GM12872 (cell line): ENCODE measurements around the gene NECTIN4.

Experiments
- CTCF ChIP-seq: IDR thresholded peaks from 3 replicates; pipeline ENCODE4 v1.5.1; 2011; ENCODE audit warnings: low read depth, mild to moderate bottlenecking, low read length, moderate library complexity; ENCODE audit not compliant: insufficient read depth

NECTIN4 gene

GRCh38 chr1:161092621-161093028, 3.3 kb upstream of the NECTIN4 start:
- TF ChIP-seq CTCF = no peak

DNA sequence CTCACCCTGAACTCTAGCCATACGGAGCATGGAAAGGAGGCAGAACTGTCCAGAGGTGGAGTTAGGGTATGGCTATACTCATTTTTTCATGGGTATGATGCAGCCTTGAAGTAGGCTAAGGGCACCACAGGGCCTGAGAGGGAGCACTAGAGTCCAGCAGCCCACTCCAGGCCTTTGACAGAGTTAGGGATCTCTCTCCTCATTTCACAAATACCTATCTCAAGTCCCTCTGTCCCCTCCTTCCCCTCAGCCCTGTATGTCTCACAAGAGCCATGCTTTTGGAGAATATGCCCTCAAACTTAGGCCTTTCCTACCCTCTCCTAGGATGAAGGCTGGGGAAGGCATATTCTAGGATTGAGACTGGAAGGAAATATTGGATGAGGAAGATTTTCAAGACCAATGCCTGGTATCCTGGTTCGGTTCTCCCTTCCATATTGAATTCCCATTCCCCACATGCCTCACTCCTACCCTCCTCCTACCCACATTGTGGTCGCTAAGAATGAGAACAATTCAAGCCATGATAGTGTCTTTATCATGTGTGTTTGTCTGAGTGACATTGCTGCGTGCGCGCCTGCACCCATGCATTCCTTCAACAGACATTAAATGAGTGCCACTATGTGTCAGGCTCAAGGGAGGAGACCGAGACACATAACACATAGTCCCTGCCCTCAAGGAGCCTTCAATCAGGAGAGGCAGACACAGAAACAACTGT, 2.6 kb upstream of the NECTIN4 start:
- no peak for TF ChIP-seq CTCF

DNA sequence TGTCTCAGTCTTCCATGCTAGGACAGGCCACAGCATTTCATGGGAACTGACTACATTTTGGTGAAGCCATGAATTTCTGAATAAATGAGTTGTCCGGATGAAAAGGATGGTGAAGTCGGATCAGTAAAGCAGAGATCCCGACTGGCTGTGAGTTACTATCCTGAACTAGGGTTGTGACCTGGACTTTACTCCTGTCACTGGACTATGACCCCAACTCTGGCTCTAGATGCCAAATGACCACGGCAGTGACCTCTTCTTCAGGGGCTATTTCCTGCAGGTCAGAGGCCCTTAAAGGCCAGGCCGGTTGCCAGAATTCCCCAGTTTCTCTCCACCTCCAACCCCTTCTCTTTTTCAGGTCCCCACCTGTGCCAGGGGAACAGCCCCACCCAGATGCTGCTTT, 1.7 kb upstream of the NECTIN4 start:
- no peak for TF ChIP-seq CTCF

- no peak for TF ChIP-seq CTCF
Observed at GRCh38 chr1:161090617-161091016, 1.3 kb upstream of the NECTIN4 start.

- TF ChIP-seq CTCF = no peak
Observed at GRCh38 chr1:161089938-161090337, 580 bp upstream of the NECTIN4 start.

GRCh38 chr1:161088587-161089110, 709 bp downstream of the NECTIN4 start:
- TF ChIP-seq CTCF = no peak

DNA sequence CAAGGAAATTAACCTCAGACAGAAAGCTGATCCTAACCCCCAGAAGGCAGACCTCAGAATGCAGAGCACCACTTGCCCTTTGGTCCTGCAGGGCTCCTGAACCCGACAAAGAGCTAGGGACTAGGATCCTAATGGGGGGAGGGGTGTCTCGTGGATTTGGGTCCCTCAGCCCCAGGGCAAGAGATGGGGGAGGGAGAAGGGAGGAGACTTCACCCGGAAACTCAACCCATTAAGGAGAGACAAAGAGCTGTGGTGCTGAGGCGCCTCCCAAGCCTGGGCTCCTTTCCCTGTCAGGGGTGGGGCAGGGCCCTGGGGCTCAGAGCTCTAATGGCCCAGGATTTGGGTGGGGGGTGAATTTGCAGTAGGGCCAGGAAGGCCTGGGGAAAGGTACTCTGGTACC, 2.9 kb downstream of the NECTIN4 start:
- TF ChIP-seq CTCF = no peak
